LNCaP clone FGC (cell line): ENCODE data around the gene RANBP9.

Experiments used
- DNase-seq: peaks from one replicate; pipeline ENCODE4 v3.0.0-alpha.2; 2011; ENCODE audit warnings: low read depth
- H3K4me3 ChIP-seq: 2 replicates; pipeline ENCODE4 v1.5.1; 2011; ENCODE audit warnings: mild to moderate bottlenecking, low read depth, low read length, control low read depth
- CTCF ChIP-seq: IDR thresholded peaks from 2 replicates; pipeline ENCODE4 v1.5.1; 2012; ENCODE audit warnings: mild to moderate bottlenecking; ENCODE audit not compliant: control insufficient read depth, insufficient read depth; ENCODE audit errors: extremely low read depth

The RANBP9 gene

GRCh38 chr6:13711733-13712598, at the start of gene RANBP9:
TSS of gene RANBP9 (minus strand) at chr6:13711835. CDS start at chr6:13711505, 330 bp downstream.
- peak; percentile 35 for DNase-seq
- no peak for TF ChIP-seq CTCF
- H3K4me3 ChIP-seq, result peak within 1 kb of the TSS; percentile 89

- no peak for DNase-seq
- TF ChIP-seq CTCF, result no peak
- no peak overlapping the region for H3K4me3 ChIP-seq
These were observed 49.0 kb upstream of the RANBP9 start for GRCh38 chr6:13760307-13761304.

- no peak overlapping the region for H3K4me3 ChIP-seq
- TF ChIP-seq CTCF, result no peak
- no peak for DNase-seq
These were observed 47.4 kb upstream of the RANBP9 start for GRCh38 chr6:13759025-13759424.

GRCh38 chr6:13754644-13755043, 43.0 kb upstream of the RANBP9 start:
- TF ChIP-seq CTCF, result no peak
- H3K4me3 ChIP-seq, result no peak overlapping the region
- DNase-seq, result no peak

GRCh38 chr6:13743736-13744127, 32.1 kb upstream of the RANBP9 start:
- H3K4me3 ChIP-seq, result no peak overlapping the region
- TF ChIP-seq CTCF, result no peak
- no peak for DNase-seq

GRCh38 chr6:13742961-13743735, 31.5 kb upstream of the RANBP9 start:
- TF ChIP-seq CTCF, result no peak
- DNase-seq, result no peak
- no peak overlapping the region for H3K4me3 ChIP-seq
